ENCODE measurements around the gene PDE12. TPM values are rescaled to one million over a fixed set of nuclear protein-coding genes. Genes with fewer than 3 reads are reported as not detected.

Gene PDE12
- total and polyA plus RNA-seq, 8 donors: 9.6 to 24.3 (median 10.7) TPM

GRCh38 chr3:57596495-57597126 lies 40.5 kb downstream of the PDE12 start:
- intact Hi-C loops (cut with DNase I): no loop called here
- Histone ChIP-seq H3K27me3 (no peaks in the 10 kb centered on the region), H3K4me3 (peak overlapping the region; percentile 70 to 77), H3K4me1 (peaks cover 35 to 58% of the 10 kb centered on the region in 2 donors), H3K9me3 (no peaks in the 10 kb centered on the region), H3K36me3 (peaks cover 0 to 6% of the 10 kb centered on the region in 2 donors), H3K27ac (peak overlapping the region; percentile 97 to 99)
- peak; percentile 72 to 95 (median 84) for DNase-seq
- TF ChIP-seq, protein P1, sequence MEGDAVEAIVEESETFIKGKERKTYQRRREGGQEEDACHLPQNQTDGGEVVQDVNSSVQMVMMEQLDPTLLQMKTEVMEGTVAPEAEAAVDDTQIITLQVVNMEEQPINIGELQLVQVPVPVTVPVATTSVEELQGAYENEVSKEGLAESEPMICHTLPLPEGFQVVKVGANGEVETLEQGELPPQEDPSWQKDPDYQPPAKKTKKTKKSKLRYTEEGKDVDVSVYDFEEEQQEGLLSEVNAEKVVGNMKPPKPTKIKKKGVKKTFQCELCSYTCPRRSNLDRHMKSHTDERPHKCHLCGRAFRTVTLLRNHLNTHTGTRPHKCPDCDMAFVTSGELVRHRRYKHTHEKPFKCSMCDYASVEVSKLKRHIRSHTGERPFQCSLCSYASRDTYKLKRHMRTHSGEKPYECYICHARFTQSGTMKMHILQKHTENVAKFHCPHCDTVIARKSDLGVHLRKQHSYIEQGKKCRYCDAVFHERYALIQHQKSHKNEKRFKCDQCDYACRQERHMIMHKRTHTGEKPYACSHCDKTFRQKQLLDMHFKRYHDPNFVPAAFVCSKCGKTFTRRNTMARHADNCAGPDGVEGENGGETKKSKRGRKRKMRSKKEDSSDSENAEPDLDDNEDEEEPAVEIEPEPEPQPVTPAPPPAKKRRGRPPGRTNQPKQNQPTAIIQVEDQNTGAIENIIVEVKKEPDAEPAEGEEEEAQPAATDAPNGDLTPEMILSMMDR (IDR thresholded peaks at IDR 0.05): no peak
- peak; percentile 74 for ATAC-seq

DNA sequence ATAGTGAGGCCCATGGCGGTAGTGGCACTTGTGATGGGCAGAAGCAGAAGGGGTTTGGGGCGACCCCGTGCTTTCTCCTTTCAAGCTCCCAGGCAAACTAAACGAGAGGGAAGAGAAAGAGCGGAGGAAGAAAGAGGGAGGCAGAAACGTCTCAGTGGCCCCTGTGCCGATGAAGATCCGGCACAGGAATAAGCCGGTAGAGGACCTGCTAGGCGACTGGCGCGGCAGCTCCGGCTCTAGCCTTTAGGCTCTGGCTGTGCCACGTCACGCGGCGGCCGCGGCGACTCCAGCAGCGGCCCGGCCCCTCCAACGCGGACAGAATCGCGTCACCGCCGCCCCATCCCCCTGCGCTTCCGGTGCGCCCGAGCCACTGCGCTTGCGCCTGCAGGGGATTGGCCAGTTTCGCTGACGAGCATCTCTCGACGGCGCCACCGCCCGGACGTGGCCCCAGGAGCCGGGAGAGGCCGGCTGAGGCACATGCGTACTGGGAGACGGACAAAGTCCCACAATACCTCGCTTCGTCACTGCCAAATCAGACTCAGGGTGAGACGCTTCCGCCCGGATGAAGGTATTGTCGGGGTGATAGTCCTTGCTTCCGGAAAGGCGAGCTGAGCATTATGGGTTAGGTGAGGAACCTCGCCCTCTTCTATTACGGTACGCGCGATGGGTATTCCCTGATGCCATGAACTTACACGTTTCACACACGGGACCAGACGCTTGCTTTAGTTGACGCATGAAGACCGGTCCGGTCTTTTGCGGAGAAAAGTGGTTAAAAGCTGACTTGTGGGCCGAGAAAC lies 41.3 kb downstream of the PDE12 start, which contains the start of gene ARF4:
Gene ARF4 (minus strand): TSS at position 218 of the 797 bp plus-strand sequence. CDS start 204 bp downstream, at position 14.
- no peaks in the 10 kb centered on the region for H3K27me3 ChIP-seq
- H3K4me1 ChIP-seq: peaks cover 35 to 50% of the 10 kb centered on the region in 2 donors
- no peaks in the 10 kb centered on the region for H3K9me3 ChIP-seq
- peak; percentile 93 for ATAC-seq
- DNase-seq: peak; percentile 99 to 100 (median 100)
- H3K4me3 ChIP-seq: peak within 1 kb of the TSS; percentile 70 to 77
- peak within 1 kb of the TSS; percentile 97 to 99 for H3K27ac ChIP-seq
- TF ChIP-seq, protein P1 (IDR thresholded peaks at IDR 0.05): peak in 1 of 2 donors; percentile 26
- H3K36me3 ChIP-seq: peaks cover 0 to 6% of the 10 kb centered on the region in 2 donors
- intact Hi-C loops (cut with DNase I): no loop called here

- Histone ChIP-seq H3K4me1 (peaks cover 21 to 35% of the 10 kb centered on the region in 2 donors), H3K9me3 (no peaks in the 10 kb centered on the region), H3K4me3 (peak overlapping the region; percentile 70 to 77), H3K36me3 (no peaks in the 10 kb centered on the region), H3K27ac (peak overlapping the region; percentile 97 to 99), H3K27me3 (no peaks in the 10 kb centered on the region)
- intact Hi-C loops (cut with DNase I): no loop called here
- DNase-seq (no peak), ATAC-seq (no peak)
- TF ChIP-seq, protein P1 (IDR thresholded peaks at IDR 0.05): no peak
These were observed 42.8 kb downstream of the PDE12 start for GRCh38 chr3:57598765-57599360.

GRCh38 chr3:57600195-57600594 lies 44.1 kb downstream of the PDE12 start:
- Histone ChIP-seq H3K4me3 (no peak overlapping the region), H3K27ac (no peak overlapping the region), H3K36me3 (no peaks in the 10 kb centered on the region), H3K27me3 (no peaks in the 10 kb centered on the region), H3K4me1 (peaks cover 10 to 22% of the 10 kb centered on the region in 2 donors), H3K9me3 (no peaks in the 10 kb centered on the region)
- TF ChIP-seq, protein P1 (IDR thresholded peaks at IDR 0.05): no peak
- intact Hi-C loops (cut with DNase I): no loop called here
- DNase-seq (no peak), ATAC-seq (no peak)

DNA sequence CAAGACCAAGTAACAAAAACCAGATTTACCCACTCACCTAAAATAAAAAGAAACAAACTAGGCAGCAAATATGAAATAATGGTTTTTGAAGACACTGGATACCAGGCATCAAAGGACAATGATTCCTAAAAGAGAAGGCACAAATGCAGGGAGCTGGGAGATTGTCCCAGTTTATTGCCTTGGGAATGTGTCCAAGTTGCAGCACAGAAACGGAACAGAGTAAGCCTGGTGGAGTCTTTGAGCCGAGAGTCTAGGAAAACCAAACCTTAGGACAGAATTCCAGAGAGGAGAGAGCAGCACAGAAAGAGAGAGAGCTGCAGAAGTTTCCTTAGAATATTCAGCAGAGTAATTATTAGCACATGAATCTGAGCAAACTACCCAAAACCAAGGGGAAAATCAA lies 48.9 kb downstream of the PDE12 start:
- no peak for ATAC-seq
- Histone ChIP-seq H3K27me3 (no peaks in the 10 kb centered on the region), H3K4me3 (no peak overlapping the region), H3K27ac (no peak overlapping the region), H3K36me3 (peaks cover 0 to 9% of the 10 kb centered on the region in 2 donors), H3K4me1 (no peaks in the 10 kb centered on the region), H3K9me3 (peaks cover 0 to 3% of the 10 kb centered on the region in 2 donors)
- no peak for DNase-seq
- TF ChIP-seq, protein P1 (IDR thresholded peaks at IDR 0.05): no peak
- intact Hi-C loops (cut with DNase I): no loop called here
